Right renal pelvis (tissue), 4 donors: ENCODE measurements around the gene DECR2. TPM values are rescaled to one million over a fixed set of nuclear protein-coding genes. Genes with fewer than 3 reads are reported as not detected.
A peak's percentile ranks its signal among the peaks of the same experiment; 100 is the strongest.
"Not testable (repeated sequence)": the region's sequence is repeated elsewhere in the genome, so short reads cannot be mapped to it uniquely, and the experiment has no call there.

Experiments used
- DNase-seq, 4 donors: peaks; one replicate each; pipeline ENCODE4 v3.0.0-alpha.2; 2013; ENCODE audit warnings: low read depth in 4 of 4, low spot score in 3 of 4, missing footprints in 1 of 4
- polyA plus RNA-seq, 4 donors: library from polyadenylated mRNA; unstranded; fragments of 120-200 nt; gene quantifications; one replicate each; pipeline ENCODE4 v1.2.1, GENCODE V29; 2013; ENCODE audit not compliant: insufficient read length in 4 of 4

The DECR2 gene
- polyA plus RNA-seq, 4 donors, result 17.8 to 40.4 (median 32.2) TPM

GRCh38 chr16:398561-399339, 2.9 kb upstream of the DECR2 start:
- DNase-seq, result no peak

DNA sequence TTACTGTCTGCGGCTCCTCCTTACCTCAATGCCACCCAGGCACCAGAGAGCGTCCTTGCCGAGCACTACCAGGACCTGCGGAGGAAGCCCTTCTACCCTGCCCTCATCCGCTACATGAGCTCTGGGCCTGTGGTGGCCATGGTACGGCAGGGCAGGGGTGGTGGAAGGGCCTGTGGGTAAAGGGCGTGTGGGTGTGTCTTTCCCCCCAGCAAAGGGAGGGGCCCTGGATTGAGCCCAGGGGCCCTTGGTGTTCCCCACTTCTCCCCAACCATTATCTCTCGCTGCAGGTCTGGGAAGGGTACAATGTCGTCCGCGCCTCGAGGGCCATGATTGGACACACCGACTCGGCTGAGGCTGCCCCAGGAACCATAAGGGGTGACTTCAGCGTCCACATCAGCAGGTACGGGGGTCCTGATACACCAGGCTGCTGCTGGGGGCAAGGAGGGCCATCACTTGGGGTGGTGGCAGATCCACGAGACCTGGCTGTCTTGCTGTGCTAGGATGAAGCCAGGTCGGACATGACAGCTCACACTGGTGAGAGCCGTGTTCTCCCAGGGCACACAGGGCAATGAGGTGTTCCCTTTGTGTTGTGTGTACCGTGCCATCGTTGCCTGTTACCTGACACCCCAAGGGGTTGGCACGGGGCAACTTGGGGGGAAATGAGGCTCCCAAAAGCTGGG, 2.2 kb upstream of the DECR2 start:
- DNase-seq, result no peak

- no peak for DNase-seq
These were observed 1.6 kb upstream of the DECR2 start for GRCh38 chr16:400061-400591.

- DNase-seq, result no peak
These were observed 3.3 kb downstream of the DECR2 start for GRCh38 chr16:404971-405486.

GRCh38 chr16:405548-406506, 4.1 kb downstream of the DECR2 start:
- no peak for DNase-seq

- DNase-seq, result no peak
These were observed 5.6 kb downstream of the DECR2 start for GRCh38 chr16:407253-407652.

GRCh38 chr16:410516-411178, 9.0 kb downstream of the DECR2 start:
- DNase-seq, result no peak

- no peak for DNase-seq
These were observed 10.0 kb downstream of the DECR2 start for GRCh38 chr16:411576-412265.

- DNase-seq, result no peak
These were observed 12.9 kb downstream of the DECR2 start for GRCh38 chr16:414395-415169.

DNA sequence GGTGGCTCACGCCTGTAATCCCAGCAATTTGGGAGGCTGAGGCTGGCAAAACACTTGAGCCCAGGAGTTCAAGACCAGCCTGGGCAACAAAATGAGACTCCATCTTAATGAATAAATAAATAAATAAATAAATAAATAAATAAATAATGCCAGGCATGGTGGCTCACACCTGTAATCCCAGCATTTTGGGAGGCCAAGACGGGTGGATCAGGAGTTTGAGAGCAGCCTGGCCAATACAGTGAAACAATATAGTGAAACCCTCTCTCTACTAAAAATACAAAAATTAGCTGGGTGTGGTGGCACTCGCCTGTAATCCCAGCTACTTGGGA, 13.4 kb downstream of the DECR2 start:
- not testable (repeated sequence) for DNase-seq

- not testable (repeated sequence) for DNase-seq
These were observed 20.5 kb downstream of the DECR2 start for GRCh38 chr16:422179-422578.

GRCh38 chr16:424033-424622, 22.4 kb downstream of the DECR2 start:
- no peak for DNase-seq

DNA sequence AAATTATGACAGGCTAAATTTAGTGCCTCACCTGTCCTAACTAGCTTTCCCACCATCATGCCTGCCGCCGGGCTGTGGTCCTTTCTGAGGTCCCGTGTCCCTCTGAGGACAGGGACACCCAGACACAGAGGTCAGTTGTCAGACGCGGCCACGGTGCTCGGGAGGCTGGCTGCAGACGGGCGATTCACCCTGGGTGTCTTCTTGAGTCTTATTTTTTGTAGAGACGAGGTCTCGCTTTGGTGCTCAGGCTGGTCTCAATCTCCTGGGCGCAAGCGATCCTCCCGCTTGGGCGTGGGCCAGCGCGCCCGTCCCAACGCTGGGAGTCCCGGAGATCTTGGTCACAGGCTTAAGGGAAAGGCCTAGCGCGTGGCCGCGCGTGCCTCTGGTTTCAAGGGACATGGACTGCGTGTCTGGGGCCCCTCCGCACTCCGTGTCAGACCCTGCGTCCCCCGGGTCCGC, 23.0 kb downstream of the DECR2 start:
- DNase-seq, result no peak

GRCh38 chr16:425082-425718, 23.5 kb downstream of the DECR2 start, which contains the start of gene RAB11FIP3:
Gene RAB11FIP3 (plus strand): TSS chr16:425649. CDS start chr16:426007, 358 bp downstream.
- DNase-seq, result peak; percentile 61 to 72 (median 67)

DNA sequence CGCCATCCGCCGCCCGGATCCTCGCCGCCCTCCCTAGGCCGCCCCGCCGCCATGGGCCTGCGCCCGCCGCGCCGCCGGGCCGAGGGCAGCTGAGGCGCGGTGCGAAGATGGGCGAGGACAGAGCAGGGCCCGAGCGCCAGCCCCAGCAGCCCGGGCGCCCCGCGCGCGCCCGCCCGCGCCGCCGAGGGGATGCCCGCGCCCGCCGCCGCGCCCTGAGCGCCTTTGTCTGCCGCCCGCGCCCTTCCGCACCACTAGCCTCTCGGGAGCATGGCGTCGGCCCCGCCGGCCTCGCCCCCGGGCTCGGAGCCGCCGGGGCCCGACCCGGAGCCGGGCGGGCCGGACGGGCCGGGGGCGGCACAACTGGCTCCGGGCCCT, 24.0 kb downstream of the DECR2 start:
- no peak for DNase-seq

- DNase-seq, result no peak
These were observed 24.6 kb downstream of the DECR2 start for GRCh38 chr16:426115-426905.

GRCh38 chr16:426906-427249, 25.2 kb downstream of the DECR2 start:
- no peak for DNase-seq
